ENCODE data around the gene SLC24A3.

- TF ChIP-seq EZH2 (IDR thresholded peaks at IDR 0.05) (no peak), POLR2AphosphoS5 (IDR thresholded peaks at IDR 0.05; ENCODE audit: borderline replicate concordance, low read depth, low read length) (no peak), FOXP2 (optimal IDR thresholded peaks at IDR 0.05; ENCODE audit: control extremely low read depth, extremely low read length, insufficient read depth) (no peak)
Observed at GRCh38 chr20:19407736-19408135, 195.3 kb downstream of the SLC24A3 start.
